HCT116 (cell line): ENCODE measurements around the gene ADGRG4. TPM values are rescaled to one million over a fixed set of nuclear protein-coding genes. Genes with fewer than 3 reads are reported as not detected.

ENCODE experiments used
- ATAC-seq: fragments of 200-7000 bp; cut with Tn5 transposase; 2 replicates; pipeline ENCODE4 v1.9.1; 2020; ENCODE audit warnings: mild to moderate bottlenecking, moderate library complexity
- BruUV-seq: library from RNA; stranded (reverse); fragments of 400-500 nt; replicated peaks from 2 replicates; lab custom pipeline; 2021; lab: Mats Ljungman, UMichigan
- CTCF ChIA-PET: fragments of 300-600 bp; sonication (Branson Sonifier 250); formaldehyde crosslinking; loops from one replicate; lab custom pipeline; 2021; ENCODE audit warnings: antibody characterized with exemption; lab: Charles Lee
- POLR2A ChIA-PET: fragments of 300-600, 350-600 bp; sonication (Branson Sonifier 250); formaldehyde crosslinking; loops from one replicate; lab custom pipeline; 2021; ENCODE audit warnings: antibody characterized with exemption; lab: Charles Lee
- RAD21 ChIA-PET, 2 experiments: fragments of 300-600 bp; sonication (Branson Sonifier 250); formaldehyde crosslinking; loops; one replicate each; lab custom pipeline; 2023; ENCODE audit warnings: low total read pairs in 2 of 2; ENCODE audit not compliant: uncharacterized antibody in 2 of 2, unreplicated experiment in 2 of 2, low non-redundant PET in 1 of 2; lab: Charles Lee
- DNase-seq: peaks from one replicate; pipeline ENCODE4 v3.0.0-alpha.2; 2010; ENCODE audit warnings: low read depth, low spot score
- H2AFZ ChIP-seq: fragments of 200-600 bp; shearing (Covaris generic), sonication (generic); 2 replicates; pipeline ENCODE4 v1.6.1; 2017; ENCODE audit warnings: low read depth, mixed run types, mixed read lengths, antibody characterized with exemption, low read length; ENCODE audit not compliant: poor library complexity, severe bottlenecking
- H3K27ac ChIP-seq: 2 replicates; pipeline ENCODE4 v1.5.1; 2012; ENCODE audit warnings: low read depth, low read length
- H3K27me3 ChIP-seq: fragments of 200-600 bp; sonication (generic); 2 replicates; pipeline ENCODE4 v1.6.1; 2016; ENCODE audit warnings: mixed run types, low read length, mixed read lengths; ENCODE audit not compliant: insufficient read depth
- H3K36me3 ChIP-seq, 2 experiments: fragments of 200-500 bp in 1 of 2; fragments of 200-600 bp in 1 of 2; sonication (Bioruptor generic) in 1 of 2; sonication (generic) in 1 of 2; 2 replicates each; pipeline versions ENCODE4 v1.5.1 to v1.6.1; 2014 to 2016; ENCODE audit warnings: low read length in 2 of 2, inconsistent platforms in 1 of 2, mixed read lengths in 1 of 2, mixed run types in 1 of 2; ENCODE audit not compliant: insufficient read depth in 2 of 2, control insufficient read depth in 1 of 2
- H3K4me1 ChIP-seq, 2 experiments: fragments of 200-600 bp in 1 of 2; sonication (generic) in 1 of 2; 2 replicates each; pipeline versions ENCODE4 v1.5.1 to v1.6.1; 2012 to 2017; ENCODE audit warnings: low read length in 2 of 2, inconsistent platforms in 1 of 2, mild to moderate bottlenecking in 1 of 2, mixed read lengths in 1 of 2, mixed run types in 1 of 2, moderate library complexity in 1 of 2; ENCODE audit not compliant: insufficient read depth in 2 of 2, control insufficient read depth in 1 of 2
- H3K4me2 ChIP-seq: fragments of 200-600 bp; sonication (generic); 2 replicates; pipeline ENCODE4 v1.6.1; 2017; ENCODE audit warnings: mixed run types, low read length, mixed read lengths
- H3K4me3 ChIP-seq, 2 experiments: fragments of 200-600 bp in 1 of 2; sonication (generic) in 1 of 2; replicated peaks in 1 of 2; 2 replicates each; pipeline ENCODE4 v1.5.1; 2011 to 2016; ENCODE audit warnings: low read length in 2 of 2, control low read depth in 1 of 2, low read depth in 1 of 2, mild to moderate bottlenecking in 1 of 2, mixed read lengths in 1 of 2, mixed run types in 1 of 2
- H3K79me2 ChIP-seq: fragments of 200-600 bp; sonication (generic); 2 replicates; pipeline ENCODE4 v1.6.1; 2017; ENCODE audit warnings: mild to moderate bottlenecking, mixed run types, low read length, moderate library complexity, mixed read lengths; ENCODE audit not compliant: insufficient read depth
- H3K9ac ChIP-seq: fragments of 200-600 bp; sonication (generic); 2 replicates; pipeline ENCODE4 v1.6.1; 2016; ENCODE audit warnings: low read length, mixed read lengths
- H3K9me2 ChIP-seq: fragments of 200-600 bp; sonication (generic), shearing (Covaris generic); 2 replicates; pipeline ENCODE4 v1.6.1; 2017; ENCODE audit warnings: mixed run types, mild to moderate bottlenecking, moderate library complexity; ENCODE audit not compliant: insufficient read depth
- H3K9me3 ChIP-seq, 2 experiments: fragments of 200-500 bp in 1 of 2; fragments of 200-600 bp in 1 of 2; sonication (Bioruptor generic) in 1 of 2; sonication (generic) in 1 of 2; 2 replicates each; pipeline ENCODE4 v1.6.1; 2014 to 2017; ENCODE audit warnings: low read length in 2 of 2, mixed read lengths in 2 of 2, inconsistent platforms in 1 of 2, low read depth in 1 of 2, mild to moderate bottlenecking in 1 of 2, mixed run types in 1 of 2, moderate library complexity in 1 of 2; ENCODE audit not compliant: control insufficient read depth in 1 of 2, insufficient read depth in 1 of 2
- H4K20me1 ChIP-seq: fragments of 200-600 bp; sonication (generic), shearing (Covaris generic); 2 replicates; pipeline ENCODE4 v1.6.1; 2017; ENCODE audit warnings: mixed run types, mild to moderate bottlenecking, moderate library complexity; ENCODE audit not compliant: insufficient read depth
- ATF3 ChIP-seq: IDR thresholded peaks from 2 replicates; pipeline ENCODE4 v1.6.1; 2012
- CBX3 ChIP-seq: IDR thresholded peaks from 2 replicates; pipeline ENCODE4 v1.6.1; 2012; ENCODE audit warnings: low read depth
- CEBPB ChIP-seq: IDR thresholded peaks from 2 replicates; pipeline ENCODE4 v1.6.1; 2012; ENCODE audit warnings: low read depth
- EGR1 ChIP-seq: IDR thresholded peaks from 2 replicates; pipeline ENCODE4 v1.6.1; 2012; ENCODE audit warnings: low read depth
- EZH2 ChIP-seq: fragments of 200-600 bp; sonication (generic); IDR thresholded peaks from 2 replicates; pipeline ENCODE4 v1.6.1; 2017; ENCODE audit warnings: antibody characterized with exemption, mixed run types
- EZH2phosphoT487 ChIP-seq: fragments of 200-600 bp; IDR thresholded peaks from 2 replicates; pipeline ENCODE4 v1.6.1; 2018; ENCODE audit warnings: antibody characterized with exemption, borderline replicate concordance
- POLR2A ChIP-seq: IDR thresholded peaks from 2 replicates; pipeline ENCODE4 v1.7.0; 2011; ENCODE audit warnings: borderline replicate concordance; ENCODE audit not compliant: insufficient read depth, insufficient read length; ENCODE audit errors: extremely low read depth
- RAD21 ChIP-seq: IDR thresholded peaks from 2 replicates; pipeline ENCODE4 v1.6.1; 2012; ENCODE audit warnings: low read depth, mild to moderate bottlenecking
- REST ChIP-seq: IDR thresholded peaks from 2 replicates; pipeline ENCODE4 v1.6.1; 2012; ENCODE audit warnings: low read depth
- SIN3A ChIP-seq: IDR thresholded peaks from 2 replicates; pipeline ENCODE4 v1.6.1; 2012; ENCODE audit warnings: low read depth
- SP1 ChIP-seq: IDR thresholded peaks from 2 replicates; pipeline ENCODE4 v1.6.1; 2012; ENCODE audit warnings: low read depth
- YY1 ChIP-seq: IDR thresholded peaks from 2 replicates; pipeline ENCODE4 v1.6.1; 2011; ENCODE audit warnings: low read length, low read depth, moderate library complexity, mild to moderate bottlenecking; ENCODE audit not compliant: insufficient replicate concordance; ENCODE audit errors: extremely low read depth
- ZFX ChIP-seq: fragments of 450-650 bp; IDR thresholded peaks from 2 replicates; pipeline ENCODE4 v1.6.1; 2017
- intact Hi-C: fragments of 100-400 bp; cut with micrococcal nuclease; formaldehyde crosslinking; loops from 2 replicates; pipeline ENCODE4 v1.10.0; 2022
- total RNA-seq: library from RNA; stranded (reverse); gene quantifications from one replicate; pipeline ENCODE4 v1.2.1, GENCODE V29; 2021; ENCODE audit not compliant: unreplicated experiment

ADGRG4 gene
- total RNA-seq, 1 experiment from 2014 or later: not detected

GRCh38 chrX:136437774-136438173 lies 137.0 kb downstream of the ADGRG4 start:
- H3K9me2 ChIP-seq: no peaks in the 10 kb centered on the region
- no TSS peak for BruUV-seq
- intact Hi-C loops: no loop called here

More at GRCh38 chrX:136437774-136438173, 137.0 kb downstream of the ADGRG4 start:
- no peaks in the 10 kb centered on the region for H4K20me1 ChIP-seq
- H3K9me3 ChIP-seq: no peaks in the 10 kb centered on the region
- no peaks in the 10 kb centered on the region for H3K4me1 ChIP-seq
- H3K27ac ChIP-seq: no peak overlapping the region
- H3K36me3 ChIP-seq: no peaks in the 10 kb centered on the region
- ChIA-PET CTCF (no interaction called here), RAD21 (no interaction called here), POLR2A (no interaction called here)
- H2AFZ ChIP-seq: no peak overlapping the region
- TF ChIP-seq CBX3: no peak
- no peak for TF ChIP-seq EZH2phosphoT487
- no peak for TF ChIP-seq REST
- no peak for TF ChIP-seq SP1
- no peak for TF ChIP-seq EZH2
- TF ChIP-seq ZFX: no peak
- TF ChIP-seq SIN3A: no peak
- no peak for TF ChIP-seq EGR1
- no peak for TF ChIP-seq POLR2A
- no peak for TF ChIP-seq RAD21
- TF ChIP-seq ATF3: no peak
- TF ChIP-seq YY1: no peak
- no peak for TF ChIP-seq CEBPB
- no peak overlapping the region for H3K4me2 ChIP-seq
- no peak for ATAC-seq
- no peaks in the 10 kb centered on the region for H3K79me2 ChIP-seq
- no peak overlapping the region for H3K9ac ChIP-seq
- DNase-seq: no peak
- H3K27me3 ChIP-seq: no peaks in the 10 kb centered on the region
- H3K4me3 ChIP-seq: no peak overlapping the region
